ENCODE data around the gene SMIM8.

DNA sequence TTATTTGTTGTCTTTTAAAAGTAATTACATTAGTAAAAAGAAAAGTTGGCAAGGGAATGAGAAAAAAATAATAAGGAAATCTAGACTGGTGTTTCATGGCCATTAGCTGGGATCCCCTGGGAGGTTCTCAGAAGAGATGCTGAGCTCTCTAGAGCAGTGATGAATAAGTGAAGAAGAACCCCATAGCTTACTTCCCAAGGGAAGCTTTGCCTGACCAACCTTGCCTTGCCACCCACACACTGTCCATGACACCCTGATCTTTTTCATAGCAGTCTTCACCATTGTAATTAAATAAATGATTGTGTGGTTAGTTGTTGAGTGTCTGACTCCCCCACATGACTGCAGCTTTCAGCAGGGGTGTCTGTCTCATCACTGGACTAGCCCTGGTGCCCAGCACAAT, 28.1 kb downstream of the SMIM8 start:
- TF ChIP-seq ARNT (IDR thresholded peaks at IDR 0.05) (no peak), FOXK2 (IDR thresholded peaks at IDR 0.05) (no peak), FOXM1 (IDR thresholded peaks at IDR 0.05; ENCODE audit: borderline replicate concordance) (no peak), SUZ12 (IDR thresholded peaks at IDR 0.05) (no peak), FOXA1 (IDR thresholded peaks at IDR 0.05) (no peak), ZNF384 (IDR thresholded peaks at IDR 0.05) (no peak), ELF4 (IDR thresholded peaks at IDR 0.05) (no peak), TARDBP (IDR thresholded peaks at IDR 0.05) (no peak)
- TF ChIP-seq, protein P1, sequence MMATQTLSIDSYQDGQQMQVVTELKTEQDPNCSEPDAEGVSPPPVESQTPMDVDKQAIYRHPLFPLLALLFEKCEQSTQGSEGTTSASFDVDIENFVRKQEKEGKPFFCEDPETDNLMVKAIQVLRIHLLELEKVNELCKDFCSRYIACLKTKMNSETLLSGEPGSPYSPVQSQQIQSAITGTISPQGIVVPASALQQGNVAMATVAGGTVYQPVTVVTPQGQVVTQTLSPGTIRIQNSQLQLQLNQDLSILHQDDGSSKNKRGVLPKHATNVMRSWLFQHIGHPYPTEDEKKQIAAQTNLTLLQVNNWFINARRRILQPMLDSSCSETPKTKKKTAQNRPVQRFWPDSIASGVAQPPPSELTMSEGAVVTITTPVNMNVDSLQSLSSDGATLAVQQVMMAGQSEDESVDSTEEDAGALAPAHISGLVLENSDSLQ (IDR thresholded peaks at IDR 0.05), result no peak

All from HEK293T (cell line).